Left kidney (tissue), 2 donors: ENCODE measurements around the gene AOPEP. TPM values are rescaled to one million over a fixed set of nuclear protein-coding genes. Genes with fewer than 3 reads are reported as not detected.

ENCODE experiments used
- DNase-seq: peaks from one replicate; pipeline ENCODE4 v3.0.0-alpha.2; 2013
- polyA plus RNA-seq: library from polyadenylated mRNA; unstranded; fragments of 120-200 nt; gene quantifications from one replicate; pipeline ENCODE4 v1.2.1, GENCODE V29; 2013; ENCODE audit not compliant: insufficient read length

AOPEP gene
- polyA plus RNA-seq, 1 donor, result 54.5 TPM

- DNase-seq, result no peak
Observed at GRCh38 chr9:94993821-94994165, 267.3 kb downstream of the AOPEP start.

GRCh38 chr9:94995048-94995693 is 268.7 kb downstream of the AOPEP start:
- no peak for DNase-seq

- DNase-seq, result no peak
Observed at GRCh38 chr9:94996641-94997040, 270.1 kb downstream of the AOPEP start.

GRCh38 chr9:94997727-94998126 is 271.2 kb downstream of the AOPEP start:
- no peak for DNase-seq

- no peak for DNase-seq
Observed at GRCh38 chr9:94999832-95000231, 273.3 kb downstream of the AOPEP start.

GRCh38 chr9:95000821-95001220 is 274.3 kb downstream of the AOPEP start:
- no peak for DNase-seq

GRCh38 chr9:95001720-95002119 is 275.2 kb downstream of the AOPEP start:
- no peak for DNase-seq

- DNase-seq, result no peak
Observed at GRCh38 chr9:95003689-95004410, 277.4 kb downstream of the AOPEP start.

- no peak for DNase-seq
Observed at GRCh38 chr9:95004411-95005277, 278.1 kb downstream of the AOPEP start.

- DNase-seq, result no peak
Observed at GRCh38 chr9:95005278-95006143, 279.0 kb downstream of the AOPEP start.

- DNase-seq, result no peak
Observed at GRCh38 chr9:95007226-95007869, 280.8 kb downstream of the AOPEP start.

GRCh38 chr9:95008151-95008771 is 281.8 kb downstream of the AOPEP start:
- DNase-seq, result no peak

GRCh38 chr9:95009459-95009858 is 283.0 kb downstream of the AOPEP start:
- no peak for DNase-seq

- no peak for DNase-seq
Observed at GRCh38 chr9:95010431-95010838, 283.9 kb downstream of the AOPEP start.

GRCh38 chr9:95012035-95012708 is 285.7 kb downstream of the AOPEP start:
- no peak for DNase-seq

- DNase-seq, result no peak
Observed at GRCh38 chr9:95012902-95013301, 286.4 kb downstream of the AOPEP start.

- no peak for DNase-seq
Observed at GRCh38 chr9:95014917-95015316, 288.4 kb downstream of the AOPEP start.

GRCh38 chr9:95015569-95015968 is 289.1 kb downstream of the AOPEP start:
- DNase-seq, result no peak

- DNase-seq, result no peak
Observed at GRCh38 chr9:95017062-95017461, 290.6 kb downstream of the AOPEP start.

- no peak for DNase-seq
Observed at GRCh38 chr9:95017661-95018060, 291.2 kb downstream of the AOPEP start.
